MV-4-11 (cell line): ENCODE data around the gene GNL3L.
"Not testable (repeated sequence)": the region's sequence is repeated elsewhere in the genome, so short reads cannot be mapped to it uniquely, and the experiment has no call there.

Source experiments
- DNase-seq: peaks from one replicate; lab custom pipeline; 2025; lab: John Stamatoyannopoulos, UW

Gene GNL3L

GRCh38 chrX:54529552-54530356 lies at the start of gene GNL3L:
Gene GNL3L, plus strand, starts transcription at chrX:54530219. Its CDS starts 2,348 bp downstream, at chrX:54532567.
- peak; percentile 80 for DNase-seq

GRCh38 chrX:54482839-54483593 lies 47.0 kb upstream of the GNL3L start:
- DNase-seq, result no peak

- DNase-seq, result no peak
These were observed 46.1 kb upstream of the GNL3L start for GRCh38 chrX:54483946-54484345.

- no peak for DNase-seq
These were observed 45.4 kb upstream of the GNL3L start for GRCh38 chrX:54484666-54485065.

GRCh38 chrX:54489819-54490218 lies 40.2 kb upstream of the GNL3L start:
- not testable (repeated sequence) for DNase-seq

GRCh38 chrX:54492340-54492739 lies 37.7 kb upstream of the GNL3L start:
- DNase-seq, result no peak

- DNase-seq, result no peak
These were observed 35.6 kb upstream of the GNL3L start for GRCh38 chrX:54494166-54494988.

- no peak for DNase-seq
These were observed 34.8 kb upstream of the GNL3L start for GRCh38 chrX:54494989-54495813.

GRCh38 chrX:54495814-54496516 lies 34.1 kb upstream of the GNL3L start, which contains the start of gene FGD1:
Gene FGD1, minus strand, starts transcription at chrX:54496234. Its CDS starts 802 bp downstream, at chrX:54495432.
- no peak for DNase-seq

- no peak for DNase-seq
These were observed 33.5 kb upstream of the GNL3L start for GRCh38 chrX:54496517-54496852.

- no peak for DNase-seq
These were observed 33.1 kb upstream of the GNL3L start for GRCh38 chrX:54496936-54497335.

- DNase-seq, result no peak
These were observed 20.6 kb upstream of the GNL3L start for GRCh38 chrX:54509400-54509799.

- no peak for DNase-seq
These were observed 868 bp upstream of the GNL3L start for GRCh38 chrX:54529151-54529550.

GRCh38 chrX:54530357-54530900 lies 410 bp downstream of the GNL3L start:
- no peak for DNase-seq

GRCh38 chrX:54534271-54534670 lies 4.3 kb downstream of the GNL3L start:
- no peak for DNase-seq

GRCh38 chrX:54540289-54540688 lies 10.3 kb downstream of the GNL3L start:
- no peak for DNase-seq

- DNase-seq, result not testable (repeated sequence)
These were observed 12.2 kb downstream of the GNL3L start for GRCh38 chrX:54542239-54542638.

- DNase-seq, result no peak
These were observed 20.8 kb downstream of the GNL3L start for GRCh38 chrX:54550821-54551220.

- no peak for DNase-seq
These were observed 21.8 kb downstream of the GNL3L start for GRCh38 chrX:54551801-54552200.

- not testable (repeated sequence) for DNase-seq
These were observed 25.0 kb downstream of the GNL3L start for GRCh38 chrX:54555006-54555405.

- no peak for DNase-seq
These were observed 30.4 kb downstream of the GNL3L start for GRCh38 chrX:54560411-54560810.
